HFFc6 (cell line): ENCODE results near the gene GAB2. TPM values are rescaled to one million over a fixed set of nuclear protein-coding genes. Genes with fewer than 3 reads are reported as not detected.

Source experiments
- DNase-seq: peaks from one replicate; pipeline ENCODE4 v3.0.0-alpha.2; 2018
- H3K27ac Mint-ChIP-seq: 2 replicates; pipeline ENCODE4 v1.8.0; 2020; ENCODE audit warnings: mild to moderate bottlenecking, mixed read lengths
- H3K27me3 Mint-ChIP-seq: 2 replicates; pipeline ENCODE4 v1.8.0; 2021; ENCODE audit warnings: mild to moderate bottlenecking, moderate library complexity, mixed read lengths; ENCODE audit not compliant: insufficient read depth
- H3K36me3 Mint-ChIP-seq: 2 replicates; pipeline ENCODE4 v1.8.0; 2021; ENCODE audit warnings: low read depth, mixed read lengths
- H3K4me1 Mint-ChIP-seq: 2 replicates; pipeline ENCODE4 v1.8.0; 2020; ENCODE audit warnings: low read depth, mixed read lengths
- H3K4me3 Mint-ChIP-seq: 2 replicates; pipeline ENCODE4 v1.8.0; 2020; ENCODE audit warnings: mild to moderate bottlenecking, moderate library complexity, mixed read lengths
- H3K9me3 Mint-ChIP-seq: 2 replicates; pipeline ENCODE4 v1.8.0; 2020; ENCODE audit warnings: mild to moderate bottlenecking, mixed read lengths
- total RNA-seq, 6 experiments: library from RNA; stranded (reverse); fragmentation: NEBNext Ultra II Directional; extraction: Animal tissue kit (Norgen Biotek cat#: 25700); gene quantifications; 2 replicates in 1 of 6; 3 replicates in 5 of 6; pipeline ENCODE4 v1.2.3, GENCODE V29; 2021
- TF ChIP-seq, protein P1 (sequence below): fragments of 200-600 bp; sonication (generic); IDR thresholded peaks from 2 replicates; pipeline ENCODE4 v1.5.0; 2021; ENCODE audit warnings: antibody characterized with exemption, mild to moderate bottlenecking

GAB2 gene
- total RNA-seq, 6 experiments from 2014 or later: 8.4 to 12.1 (median 9.9) TPM

DNA sequence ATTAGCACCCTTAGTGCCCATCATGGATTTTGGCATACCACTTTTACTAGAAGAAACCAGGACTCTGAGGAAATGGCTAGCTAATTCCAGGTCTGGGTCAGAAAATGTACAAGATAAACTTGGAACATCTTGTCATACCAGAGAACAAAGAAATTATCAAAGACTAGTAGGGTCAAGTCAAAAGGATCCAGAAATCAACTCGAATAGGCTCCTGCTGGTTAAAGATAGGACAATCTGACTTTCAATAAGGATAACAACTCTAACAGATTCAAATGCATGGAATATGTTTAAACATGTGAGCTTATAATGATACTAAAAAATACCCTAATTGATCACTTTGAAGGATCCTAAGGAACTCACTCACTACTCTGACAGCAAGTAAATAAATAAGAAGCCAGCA lies 18.9 kb downstream of the GAB2 start:
- Mint-ChIP-seq H3K4me3 (no peak overlapping the region), H3K4me1 (peaks cover 15% of the 10 kb centered on the region), H3K27ac (no peak overlapping the region)

DNA sequence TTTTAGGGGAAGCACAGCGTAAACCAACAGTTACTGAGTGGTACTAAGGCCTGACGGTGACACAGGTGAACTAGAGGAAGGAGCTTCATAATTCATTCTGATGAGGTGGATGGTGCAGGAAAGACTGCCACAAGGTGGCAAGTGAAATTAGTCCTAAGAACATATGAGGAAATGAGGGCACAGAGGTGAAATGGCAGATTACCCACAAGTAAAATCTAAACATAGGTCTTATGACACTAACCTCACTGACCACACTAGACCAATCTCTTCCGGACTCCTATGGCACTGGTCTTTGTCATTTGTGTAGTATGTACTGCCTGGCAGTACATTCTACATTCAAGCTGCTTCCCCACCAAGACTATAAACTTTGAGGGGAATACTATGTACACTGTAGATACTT lies 20.2 kb downstream of the GAB2 start:
- Mint-ChIP-seq H3K27me3 (no peaks in the 10 kb centered on the region), H3K4me3 (no peak overlapping the region), H3K36me3 (no peaks in the 10 kb centered on the region), H3K4me1 (peaks cover 15% of the 10 kb centered on the region), H3K27ac (no peak overlapping the region), H3K9me3 (no peaks in the 10 kb centered on the region)
- TF ChIP-seq, protein P1, sequence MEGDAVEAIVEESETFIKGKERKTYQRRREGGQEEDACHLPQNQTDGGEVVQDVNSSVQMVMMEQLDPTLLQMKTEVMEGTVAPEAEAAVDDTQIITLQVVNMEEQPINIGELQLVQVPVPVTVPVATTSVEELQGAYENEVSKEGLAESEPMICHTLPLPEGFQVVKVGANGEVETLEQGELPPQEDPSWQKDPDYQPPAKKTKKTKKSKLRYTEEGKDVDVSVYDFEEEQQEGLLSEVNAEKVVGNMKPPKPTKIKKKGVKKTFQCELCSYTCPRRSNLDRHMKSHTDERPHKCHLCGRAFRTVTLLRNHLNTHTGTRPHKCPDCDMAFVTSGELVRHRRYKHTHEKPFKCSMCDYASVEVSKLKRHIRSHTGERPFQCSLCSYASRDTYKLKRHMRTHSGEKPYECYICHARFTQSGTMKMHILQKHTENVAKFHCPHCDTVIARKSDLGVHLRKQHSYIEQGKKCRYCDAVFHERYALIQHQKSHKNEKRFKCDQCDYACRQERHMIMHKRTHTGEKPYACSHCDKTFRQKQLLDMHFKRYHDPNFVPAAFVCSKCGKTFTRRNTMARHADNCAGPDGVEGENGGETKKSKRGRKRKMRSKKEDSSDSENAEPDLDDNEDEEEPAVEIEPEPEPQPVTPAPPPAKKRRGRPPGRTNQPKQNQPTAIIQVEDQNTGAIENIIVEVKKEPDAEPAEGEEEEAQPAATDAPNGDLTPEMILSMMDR: no peak
- DNase-seq: no peak

More for the DNA sequence above, 18.9 kb downstream of the GAB2 start:
- Mint-ChIP-seq H3K27me3 (no peaks in the 10 kb centered on the region), H3K36me3 (no peaks in the 10 kb centered on the region), H3K9me3 (no peaks in the 10 kb centered on the region)
- no peak for DNase-seq
- TF ChIP-seq, protein P1: no peak

DNA sequence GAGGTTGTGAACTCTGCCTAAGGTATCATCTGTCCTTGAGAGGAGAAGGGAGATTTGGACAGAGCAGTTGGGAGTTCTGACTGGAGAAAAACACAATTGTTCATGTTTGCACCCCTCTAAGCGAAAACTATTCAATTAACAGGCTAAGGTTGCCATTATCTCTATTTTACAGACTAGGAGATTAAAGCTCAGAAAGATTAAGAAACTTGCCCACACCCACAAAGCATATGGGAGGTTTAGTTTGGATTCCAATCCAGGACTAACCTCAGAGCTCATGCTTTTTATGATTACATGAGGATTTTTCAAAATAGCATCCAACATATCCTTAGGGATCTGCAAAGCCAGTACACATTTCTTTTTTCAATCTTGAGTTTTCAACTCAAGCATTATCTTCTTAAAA lies 22.0 kb downstream of the GAB2 start:
- no peak for DNase-seq
- TF ChIP-seq, protein P1: no peak
- no peak overlapping the region for H3K27ac Mint-ChIP-seq
- no peaks in the 10 kb centered on the region for H3K36me3 Mint-ChIP-seq
- no peaks in the 10 kb centered on the region for H3K9me3 Mint-ChIP-seq
- H3K4me3 Mint-ChIP-seq: no peak overlapping the region
- H3K27me3 Mint-ChIP-seq: no peaks in the 10 kb centered on the region; the same call in 1 of the 2 replicates
- peaks cover 14% of the 10 kb centered on the region for H3K4me1 Mint-ChIP-seq

DNA sequence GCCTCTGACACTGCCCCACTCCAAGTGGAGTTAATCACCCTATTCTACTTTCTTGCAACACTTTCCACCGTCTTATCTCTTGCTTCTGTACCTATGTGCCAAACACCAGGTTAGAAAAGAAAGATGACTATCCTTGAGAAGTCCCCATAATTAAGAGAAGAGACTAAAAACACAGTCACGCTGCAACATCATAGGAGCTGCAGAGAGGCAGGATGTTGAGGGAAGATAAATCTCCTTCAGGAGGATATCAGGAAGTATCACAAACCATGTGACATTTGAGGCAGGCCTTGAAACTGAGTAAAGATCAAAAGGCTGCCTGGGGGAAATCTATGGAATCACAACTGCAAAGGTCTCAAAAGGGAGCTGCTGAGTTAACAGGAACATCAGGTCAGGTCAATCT lies 24.8 kb downstream of the GAB2 start:
- no peak overlapping the region for H3K4me3 Mint-ChIP-seq
- no peaks in the 10 kb centered on the region; the same call in 1 of the 2 replicates for H3K27me3 Mint-ChIP-seq
- no peaks in the 10 kb centered on the region for H3K36me3 Mint-ChIP-seq
- no peak overlapping the region for H3K27ac Mint-ChIP-seq
- no peak for DNase-seq
- peaks cover 5% of the 10 kb centered on the region for H3K4me1 Mint-ChIP-seq
- TF ChIP-seq, protein P1: no peak
- H3K9me3 Mint-ChIP-seq: no peaks in the 10 kb centered on the region

DNA sequence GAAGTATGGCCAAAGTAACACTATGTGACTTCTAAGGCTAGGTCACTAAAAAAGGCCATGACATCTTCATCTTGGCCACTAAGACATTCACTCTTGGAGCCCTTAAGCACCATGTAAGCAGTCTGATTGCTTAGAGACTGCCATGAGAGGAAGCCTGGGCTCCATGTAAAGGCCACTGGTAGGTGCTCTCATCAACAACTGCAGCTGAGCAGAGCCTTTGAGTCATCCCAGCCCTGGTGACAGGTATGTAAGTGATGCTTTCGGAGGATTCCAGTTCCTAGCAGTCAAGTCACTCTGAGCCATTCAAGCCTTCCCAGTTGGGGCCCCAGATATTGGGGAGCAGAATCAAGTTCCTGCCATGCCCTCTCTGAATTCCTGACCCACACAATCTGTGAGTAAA lies 26.2 kb downstream of the GAB2 start:
- Mint-ChIP-seq H3K27me3 (peaks cover 1% of the 10 kb centered on the region), H3K36me3 (no peaks in the 10 kb centered on the region), H3K9me3 (peaks cover under 1% of the 10 kb centered on the region; the same call in 1 of the 2 replicates), H3K4me1 (peaks cover 5% of the 10 kb centered on the region), H3K4me3 (no peak overlapping the region), H3K27ac (no peak overlapping the region)
- TF ChIP-seq, protein P1: no peak
- no peak for DNase-seq

DNA sequence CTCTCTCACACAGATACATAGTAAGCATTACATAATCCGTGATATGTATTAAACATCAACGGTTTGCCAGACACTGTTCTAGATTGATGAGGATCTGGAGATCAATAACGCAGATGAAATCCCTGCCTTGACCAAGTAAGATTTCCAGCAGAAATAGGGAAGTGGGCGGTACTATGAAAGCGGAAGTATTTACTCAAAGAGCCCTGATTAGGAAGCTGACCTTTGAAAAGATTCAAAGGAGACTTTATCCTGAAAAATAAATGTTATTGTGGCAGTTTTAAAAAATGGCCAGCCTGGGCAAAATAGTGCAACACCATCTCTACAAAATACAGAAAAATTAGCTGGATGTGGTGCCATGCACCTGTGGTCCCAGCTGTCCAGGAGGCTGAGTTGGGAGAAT lies 26.8 kb downstream of the GAB2 start:
- Mint-ChIP-seq H3K36me3 (peaks cover 5% of the 10 kb centered on the region; the same call in 1 of the 2 replicates), H3K4me3 (no peak overlapping the region), H3K4me1 (peaks cover 5% of the 10 kb centered on the region), H3K27ac (no peak overlapping the region), H3K9me3 (peaks cover 6% of the 10 kb centered on the region), H3K27me3 (peaks cover 1% of the 10 kb centered on the region)
- DNase-seq: no peak
- TF ChIP-seq, protein P1: no peak
